PFSK-1 (cell line): ENCODE measurements around the gene ZSCAN22.

ENCODE experiments used
- POLR2AphosphoS5 ChIP-seq: IDR thresholded peaks from 2 replicates; pipeline ENCODE4 v1.6.1; 2012; ENCODE audit warnings: low read depth, mild to moderate bottlenecking, control low read depth, low read length, moderate library complexity
- TF ChIP-seq, protein P1 (sequence below), 2 experiments: IDR thresholded peaks; 2 replicates each; pipeline versions ENCODE4 v1.6.1 to v1.8.0; 2011 to 2012; ENCODE audit warnings: low read depth in 2 of 2, low read length in 2 of 2, control low read depth in 1 of 2, inconsistent platforms in 1 of 2, mild to moderate bottlenecking in 1 of 2, moderate library complexity in 1 of 2; ENCODE audit not compliant: insufficient read depth in 1 of 2

DNA sequence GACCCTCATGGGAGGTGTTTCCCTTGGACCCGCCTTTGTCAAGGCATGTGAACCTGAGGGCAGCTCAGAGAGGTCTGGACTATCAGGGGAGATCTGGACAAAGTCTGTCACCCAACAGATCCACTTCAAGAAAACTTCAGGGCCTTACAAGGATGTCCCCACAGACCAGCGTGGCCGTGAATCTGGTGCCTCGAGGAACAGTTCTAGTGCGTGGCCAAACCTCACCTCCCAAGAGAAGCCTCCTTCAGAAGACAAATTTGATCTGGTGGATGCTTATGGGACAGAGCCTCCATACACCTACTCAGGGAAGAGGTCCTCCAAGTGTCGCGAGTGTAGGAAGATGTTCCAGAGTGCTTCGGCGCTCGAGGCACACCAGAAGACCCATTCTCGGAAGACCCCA lies 11.5 kb downstream of the ZSCAN22 start:
- TF ChIP-seq, protein P1, sequence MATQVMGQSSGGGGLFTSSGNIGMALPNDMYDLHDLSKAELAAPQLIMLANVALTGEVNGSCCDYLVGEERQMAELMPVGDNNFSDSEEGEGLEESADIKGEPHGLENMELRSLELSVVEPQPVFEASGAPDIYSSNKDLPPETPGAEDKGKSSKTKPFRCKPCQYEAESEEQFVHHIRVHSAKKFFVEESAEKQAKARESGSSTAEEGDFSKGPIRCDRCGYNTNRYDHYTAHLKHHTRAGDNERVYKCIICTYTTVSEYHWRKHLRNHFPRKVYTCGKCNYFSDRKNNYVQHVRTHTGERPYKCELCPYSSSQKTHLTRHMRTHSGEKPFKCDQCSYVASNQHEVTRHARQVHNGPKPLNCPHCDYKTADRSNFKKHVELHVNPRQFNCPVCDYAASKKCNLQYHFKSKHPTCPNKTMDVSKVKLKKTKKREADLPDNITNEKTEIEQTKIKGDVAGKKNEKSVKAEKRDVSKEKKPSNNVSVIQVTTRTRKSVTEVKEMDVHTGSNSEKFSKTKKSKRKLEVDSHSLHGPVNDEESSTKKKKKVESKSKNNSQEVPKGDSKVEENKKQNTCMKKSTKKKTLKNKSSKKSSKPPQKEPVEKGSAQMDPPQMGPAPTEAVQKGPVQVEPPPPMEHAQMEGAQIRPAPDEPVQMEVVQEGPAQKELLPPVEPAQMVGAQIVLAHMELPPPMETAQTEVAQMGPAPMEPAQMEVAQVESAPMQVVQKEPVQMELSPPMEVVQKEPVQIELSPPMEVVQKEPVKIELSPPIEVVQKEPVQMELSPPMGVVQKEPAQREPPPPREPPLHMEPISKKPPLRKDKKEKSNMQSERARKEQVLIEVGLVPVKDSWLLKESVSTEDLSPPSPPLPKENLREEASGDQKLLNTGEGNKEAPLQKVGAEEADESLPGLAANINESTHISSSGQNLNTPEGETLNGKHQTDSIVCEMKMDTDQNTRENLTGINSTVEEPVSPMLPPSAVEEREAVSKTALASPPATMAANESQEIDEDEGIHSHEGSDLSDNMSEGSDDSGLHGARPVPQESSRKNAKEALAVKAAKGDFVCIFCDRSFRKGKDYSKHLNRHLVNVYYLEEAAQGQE (IDR thresholded peaks at IDR 0.05; ENCODE audit: insufficient read depth in 1 of 2, low read depth in 2 of 2, low read length in 2 of 2) = no peak
- no peak for TF ChIP-seq POLR2AphosphoS5
